NCI-H345 treated with DMSO at 0.1 percent for 48 hours (cell line): ENCODE results near the gene CAMSAP1.

Source experiments
- DNase-seq: peaks from one replicate; lab custom pipeline; 2025; ENCODE audit not compliant: unreplicated experiment; lab: John Stamatoyannopoulos, UW

CAMSAP1 gene

DNA sequence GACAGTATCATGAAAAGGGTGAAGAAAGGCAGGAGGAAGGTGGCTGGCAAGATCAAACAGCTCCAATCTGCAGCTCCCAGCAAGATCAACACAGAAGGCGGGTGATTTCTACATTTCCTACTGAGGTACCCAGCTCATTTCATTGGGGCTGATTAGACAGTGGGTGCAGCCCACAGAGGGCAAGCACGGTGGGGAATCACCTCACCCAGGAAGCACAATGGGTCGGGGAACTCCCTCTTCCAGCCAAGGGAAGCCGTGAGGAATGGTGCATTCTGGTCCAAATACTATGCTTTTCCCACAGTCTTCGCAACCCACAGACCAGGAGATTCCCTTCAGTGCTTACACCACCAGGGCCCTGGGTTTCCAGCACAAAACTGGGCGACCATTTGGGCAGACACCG is 66.8 kb downstream of the CAMSAP1 start:
- no peak for DNase-seq

DNA sequence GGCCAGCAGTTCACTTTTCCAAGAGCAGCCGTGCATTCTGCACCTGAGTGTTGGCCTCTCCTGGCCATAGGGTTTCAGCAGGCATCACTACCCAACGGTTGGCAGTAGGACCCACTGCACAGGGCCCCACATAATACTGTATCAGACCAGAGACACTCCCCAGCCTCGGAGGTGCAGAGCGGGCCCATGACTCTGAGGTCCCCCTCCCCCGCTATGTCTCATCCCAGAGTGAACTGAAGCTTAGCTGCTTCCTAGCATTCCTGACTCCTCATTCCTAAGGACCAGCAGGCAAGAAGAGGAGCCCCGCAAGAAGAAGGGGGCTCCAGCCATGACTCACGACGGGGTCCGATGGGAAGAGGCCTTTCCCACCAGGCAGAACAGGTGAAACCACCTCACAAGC is 67.2 kb downstream of the CAMSAP1 start:
- no peak for DNase-seq

DNA sequence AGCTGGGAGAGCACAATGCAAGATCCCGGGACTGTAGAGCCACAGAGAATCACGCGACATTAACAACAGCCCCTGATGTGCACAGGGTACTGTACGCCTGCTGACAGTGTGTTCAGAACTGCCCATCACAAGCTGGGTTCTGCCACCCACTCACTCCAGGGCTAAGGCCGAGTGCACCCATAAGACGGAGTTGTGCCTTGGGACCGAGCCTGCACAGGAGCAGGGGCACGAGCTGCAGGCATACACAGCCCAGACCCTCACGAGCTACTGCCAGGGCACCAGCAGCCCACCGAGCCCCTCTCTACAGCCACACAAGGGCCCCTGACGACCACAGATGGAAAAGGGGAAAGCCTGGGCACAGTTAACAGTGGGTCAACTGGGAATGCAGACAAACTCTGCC is 67.8 kb downstream of the CAMSAP1 start:
- no peak for DNase-seq

DNA sequence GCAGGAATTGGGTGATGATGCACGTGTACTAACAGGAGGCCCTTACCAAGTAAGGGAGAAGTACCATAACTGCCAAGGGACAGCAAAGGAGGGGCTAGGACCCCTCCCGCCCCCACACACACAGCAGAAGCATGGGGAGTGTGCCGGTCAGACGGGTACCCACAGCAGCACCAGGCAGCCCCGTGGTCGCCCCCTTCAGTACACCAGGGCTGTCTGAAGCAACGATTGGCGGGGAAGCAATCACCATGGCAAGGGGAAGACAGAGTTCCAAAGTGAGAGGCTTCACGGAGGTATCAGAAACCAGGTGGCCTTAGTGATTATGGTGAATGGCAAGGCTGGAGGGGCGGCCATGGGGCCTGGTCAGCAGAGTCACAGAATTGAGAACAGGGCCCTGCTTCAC is 72.2 kb downstream of the CAMSAP1 start:
- no peak for DNase-seq

DNA sequence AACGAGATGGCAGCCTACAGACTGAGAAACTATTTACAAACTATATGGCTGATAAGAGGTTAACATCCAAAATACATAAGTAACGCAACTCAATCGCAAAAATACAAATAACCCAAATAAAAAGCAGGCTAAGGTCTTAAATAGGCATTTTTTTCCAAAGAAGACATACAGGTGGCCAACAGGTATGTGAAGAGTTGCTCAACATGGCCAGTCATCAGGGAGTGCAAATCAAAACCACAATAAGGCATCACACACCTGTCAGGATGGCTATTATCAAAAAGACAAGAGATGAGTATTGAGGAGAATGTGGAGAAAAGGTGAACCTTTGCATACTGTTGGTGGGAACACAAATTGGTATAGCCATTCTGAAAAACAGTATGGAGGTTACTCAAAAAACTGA is 73.5 kb downstream of the CAMSAP1 start:
- no peak for DNase-seq

DNA sequence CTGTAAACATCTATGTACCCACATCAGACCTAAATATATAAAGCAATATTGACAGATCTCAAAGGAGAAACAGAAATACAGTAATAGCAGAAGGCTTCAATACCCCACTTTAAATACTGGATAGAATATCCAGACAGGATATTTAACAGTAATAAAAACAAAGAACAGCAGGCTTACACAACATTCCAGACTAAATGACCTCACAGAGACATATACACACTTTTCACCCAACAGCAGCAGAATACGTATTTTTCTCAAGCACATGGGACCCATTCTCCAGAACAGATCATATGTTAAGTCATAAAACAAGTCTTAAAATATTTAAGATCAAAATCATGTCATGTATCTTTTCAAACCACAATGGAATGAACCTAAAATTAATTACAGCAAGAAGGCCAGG is 76.8 kb downstream of the CAMSAP1 start:
- no peak for DNase-seq

DNA sequence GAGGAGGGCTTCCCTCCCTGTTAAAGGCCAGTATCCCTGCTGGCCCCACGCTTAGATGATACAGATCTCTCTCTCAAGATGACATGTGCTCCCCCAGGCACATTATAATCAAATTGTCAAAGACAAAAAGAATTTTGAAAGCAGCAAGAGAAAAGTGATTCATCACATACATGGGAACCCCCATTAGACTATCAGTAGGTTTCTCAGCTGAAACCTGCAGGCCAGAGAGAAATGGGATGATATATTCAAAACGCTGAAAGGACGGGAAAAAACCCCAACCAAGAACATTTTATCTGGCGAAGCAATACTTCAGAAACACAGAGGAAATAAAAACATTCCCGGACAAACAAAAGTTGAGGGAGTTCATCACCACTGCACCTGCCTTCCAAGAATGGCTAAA is 78.7 kb downstream of the CAMSAP1 start:
- DNase-seq: no peak

DNA sequence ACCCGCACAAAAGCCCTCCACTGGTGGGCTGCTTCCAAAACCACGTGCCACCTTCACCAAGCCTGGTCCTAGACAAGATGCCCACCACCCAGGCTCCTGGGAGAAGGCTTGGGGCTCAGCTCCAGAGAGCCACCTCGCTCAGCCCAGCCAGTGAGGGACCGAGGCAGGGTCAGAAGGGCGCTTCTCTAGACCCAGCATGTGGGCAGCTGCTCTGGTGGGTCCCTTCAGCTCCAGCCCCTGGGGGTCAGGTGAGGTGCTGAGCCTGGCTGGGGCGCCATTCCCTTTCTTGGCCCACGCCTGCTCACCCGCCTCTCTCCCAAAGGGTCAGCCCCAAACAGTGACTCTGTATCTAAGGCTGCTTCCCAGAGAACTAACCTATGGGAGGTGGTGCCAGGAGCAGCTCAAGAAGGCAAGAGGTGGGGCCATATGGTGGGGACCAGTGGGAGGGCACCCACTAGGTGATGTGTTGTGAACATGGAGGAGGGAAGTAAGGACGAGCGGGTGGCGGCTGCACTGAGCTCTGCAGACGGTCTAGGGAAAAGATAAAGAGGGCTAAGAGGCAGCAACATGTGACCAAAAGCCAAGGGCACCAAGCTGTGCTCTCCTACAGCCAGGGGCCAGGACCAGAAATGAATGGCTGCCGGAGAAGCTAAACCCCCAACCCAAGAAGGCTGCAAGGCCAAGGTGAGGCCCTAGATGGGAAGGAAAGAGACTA is 79.3 kb downstream of the CAMSAP1 start:
- no peak for DNase-seq

DNA sequence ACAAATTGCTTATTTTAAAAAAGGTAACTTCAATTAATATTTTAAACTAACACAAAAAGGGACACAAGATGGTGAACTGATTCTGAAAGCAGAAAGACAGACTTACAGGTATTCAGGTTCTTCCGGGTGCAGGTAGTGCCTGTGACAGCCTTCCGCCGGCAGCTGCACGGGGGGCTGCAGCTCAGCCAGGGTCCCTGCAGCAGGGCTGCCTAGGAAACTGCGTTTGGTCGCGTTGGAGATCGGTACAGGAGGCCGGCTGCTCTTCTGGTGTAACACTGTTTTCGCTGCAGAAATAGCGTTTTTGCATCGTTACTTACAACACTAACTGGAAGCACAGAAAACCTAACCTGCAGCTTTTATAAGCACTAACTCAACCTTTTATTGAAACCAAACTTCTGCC is 80.0 kb downstream of the CAMSAP1 start:
- no peak for DNase-seq

DNA sequence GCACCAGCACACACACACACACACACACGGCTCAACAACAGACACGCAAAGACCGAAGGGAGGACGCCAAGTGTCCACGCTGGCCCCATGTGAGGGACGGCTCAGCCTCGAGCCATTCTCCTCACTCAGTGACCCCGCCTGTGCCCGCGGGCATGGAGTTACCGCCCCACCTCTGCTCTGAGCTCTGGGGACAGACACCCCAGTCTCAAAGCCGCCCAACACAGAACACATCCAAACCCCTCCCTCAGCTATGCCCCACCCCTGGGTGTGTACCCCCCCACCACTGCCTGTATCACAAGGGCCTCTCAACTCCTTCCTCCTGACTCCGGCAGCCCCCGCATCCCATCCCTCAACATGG is 81.2 kb downstream of the CAMSAP1 start:
- DNase-seq: no peak

DNA sequence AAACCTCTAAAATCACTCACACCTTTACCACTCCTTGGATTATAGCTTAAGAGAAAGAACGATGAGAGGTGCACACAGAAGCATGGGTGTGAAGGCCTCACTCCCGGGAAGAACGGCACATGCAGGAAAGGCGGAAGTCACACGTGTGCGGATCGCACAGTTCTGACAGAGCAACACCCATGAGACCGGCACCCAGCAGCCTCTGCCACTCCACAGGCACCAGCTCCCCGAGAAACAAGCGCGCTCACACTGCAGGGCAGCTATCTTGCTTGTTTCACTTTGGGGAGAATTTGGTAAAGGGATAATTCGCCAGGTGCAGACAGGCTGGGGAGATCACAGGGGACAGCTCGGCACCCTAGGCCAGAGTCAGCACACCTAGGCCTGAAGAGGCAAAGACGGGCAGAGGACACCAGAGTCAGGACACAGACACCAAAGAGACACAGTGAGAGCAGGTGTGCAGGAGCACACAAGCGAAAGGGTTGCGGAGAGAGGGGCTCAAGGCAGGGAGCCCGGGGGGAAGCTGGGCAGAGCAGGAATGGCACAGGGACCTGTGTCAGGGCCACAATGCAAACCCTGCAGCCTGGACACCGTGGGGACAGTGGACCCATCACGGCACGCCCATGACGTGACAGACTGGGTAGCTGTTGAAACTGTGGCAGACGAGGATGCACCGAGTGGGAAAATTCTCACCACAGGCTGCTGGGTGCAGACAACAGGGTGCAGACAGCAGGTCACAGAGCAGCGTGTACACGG is 81.7 kb downstream of the CAMSAP1 start:
- DNase-seq: no peak

DNA sequence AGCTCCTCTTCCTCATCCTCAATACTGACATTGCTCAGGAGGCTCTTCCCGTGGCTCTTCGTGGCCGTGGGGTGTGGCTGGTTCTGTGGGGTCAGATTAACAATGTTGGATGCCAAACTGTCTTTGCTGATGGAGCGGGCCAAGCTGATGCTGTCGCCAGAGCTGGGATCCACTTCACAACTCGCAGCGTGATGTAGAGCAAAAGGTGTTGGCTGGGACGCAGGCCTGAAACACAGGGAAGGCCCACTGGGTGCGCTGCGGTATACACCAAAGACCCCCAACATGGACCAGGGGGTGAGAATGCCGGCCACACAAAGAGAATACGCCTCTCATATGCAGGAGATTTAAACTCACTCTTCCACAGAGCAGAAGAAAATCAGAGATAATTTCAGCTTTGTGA is 84.3 kb downstream of the CAMSAP1 start:
- no peak for DNase-seq

DNA sequence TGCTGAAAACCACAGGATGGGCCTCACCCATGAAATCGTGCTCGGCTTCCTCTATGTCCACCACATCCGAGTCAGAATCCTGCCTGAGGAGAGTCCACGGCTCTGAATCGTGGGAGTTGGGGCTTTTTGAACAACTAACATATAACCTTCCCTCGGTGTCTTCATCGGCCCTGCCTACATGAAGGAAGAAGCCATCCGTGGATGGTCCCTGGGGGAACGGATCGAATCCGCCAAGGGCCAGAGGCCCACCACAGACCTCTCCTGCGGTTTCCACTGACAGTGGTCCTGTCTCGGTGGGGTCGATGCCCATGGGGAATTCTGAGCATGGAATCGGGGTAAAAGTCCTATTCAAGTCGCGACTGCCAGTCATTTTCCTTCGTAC is 85.0 kb downstream of the CAMSAP1 start:
- no peak for DNase-seq

DNA sequence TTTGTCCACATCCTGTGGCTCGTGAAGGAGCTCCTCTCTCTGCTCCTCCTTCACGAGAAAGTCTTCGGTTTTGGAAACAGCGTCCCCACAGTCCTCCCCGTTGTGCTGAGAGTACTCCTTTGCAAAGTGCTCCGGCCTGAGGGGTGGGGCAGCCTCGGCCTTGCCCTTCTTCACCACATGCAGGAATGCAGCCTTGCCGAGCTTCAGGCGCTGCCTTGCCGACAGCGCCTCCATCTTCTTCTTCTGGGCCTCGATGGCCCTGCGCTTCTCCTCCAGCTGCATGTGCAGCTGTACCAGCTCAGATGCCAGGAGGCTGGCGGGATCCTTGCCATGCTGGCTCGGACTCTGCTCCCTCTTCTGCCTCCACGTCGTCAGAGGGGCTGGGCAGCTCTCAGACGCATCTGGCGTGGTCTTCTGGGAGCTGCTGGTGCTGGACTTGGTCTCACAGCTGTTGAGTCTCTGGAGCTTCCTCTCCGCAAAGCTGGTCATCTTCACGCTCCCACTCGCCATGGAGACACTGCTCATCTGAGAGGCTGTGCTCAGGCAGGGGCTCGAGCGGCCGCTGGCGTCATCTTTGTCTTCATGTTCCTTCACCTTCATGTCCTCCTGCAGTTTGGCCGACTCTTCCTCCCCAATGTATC is 85.5 kb downstream of the CAMSAP1 start:
- DNase-seq: no peak

DNA sequence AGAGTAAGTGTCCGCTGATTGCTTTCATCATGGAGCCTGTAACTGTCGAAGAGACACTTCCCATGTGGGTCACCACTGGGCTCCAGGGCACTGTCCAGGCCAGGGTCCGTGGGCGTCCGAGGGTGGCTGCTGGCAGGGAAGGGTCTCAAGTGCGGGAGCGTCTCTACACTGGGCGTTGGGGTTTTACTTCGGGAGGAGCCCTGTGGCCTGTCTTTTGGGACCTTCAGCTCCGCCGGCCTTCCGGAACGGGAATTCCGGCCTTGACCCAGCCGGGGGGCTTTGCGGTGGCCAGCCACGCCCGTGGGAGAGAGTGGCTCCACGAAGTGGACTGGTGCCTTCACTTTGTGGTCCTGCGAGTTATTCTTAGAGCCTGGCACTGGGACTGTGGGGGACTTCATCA is 86.2 kb downstream of the CAMSAP1 start:
- DNase-seq: no peak

DNA sequence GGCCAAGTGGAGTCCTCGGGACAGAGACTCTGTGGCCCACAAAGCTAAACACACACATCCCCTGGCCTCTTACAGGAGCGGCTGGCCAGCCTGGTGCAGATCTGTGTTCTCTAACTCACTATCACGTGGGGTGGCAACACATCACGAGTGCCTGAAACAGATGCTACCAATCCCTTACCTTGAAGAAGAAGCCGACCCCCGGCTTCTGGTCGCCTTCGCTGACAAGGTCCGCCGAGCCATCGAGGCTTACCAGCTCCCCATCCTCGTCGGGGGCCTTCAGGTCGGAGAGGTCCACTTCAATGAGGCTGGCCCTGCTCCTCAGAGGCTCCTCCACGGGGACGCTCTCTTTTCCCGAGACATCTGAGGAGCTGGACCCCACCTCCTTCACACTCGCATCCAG is 86.7 kb downstream of the CAMSAP1 start:
- DNase-seq: no peak

DNA sequence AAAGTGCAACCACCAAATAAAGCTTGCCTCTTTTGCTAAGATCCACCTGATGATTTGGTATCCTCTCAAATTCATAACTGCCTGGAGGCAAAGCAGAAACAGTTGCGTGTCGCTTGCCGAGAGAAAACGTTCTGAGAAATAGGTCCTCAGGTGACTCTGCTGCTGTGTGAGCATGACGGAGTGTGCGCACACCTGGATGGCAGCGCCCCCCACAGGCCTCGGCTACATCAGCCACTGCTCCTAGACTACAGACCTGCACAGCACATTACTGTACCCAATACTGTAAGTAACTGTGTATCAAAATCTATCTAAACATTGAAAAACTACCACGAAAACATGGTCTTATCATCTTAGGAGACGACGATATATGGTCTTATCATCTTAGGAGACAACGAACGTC is 87.4 kb downstream of the CAMSAP1 start:
- no peak for DNase-seq

DNA sequence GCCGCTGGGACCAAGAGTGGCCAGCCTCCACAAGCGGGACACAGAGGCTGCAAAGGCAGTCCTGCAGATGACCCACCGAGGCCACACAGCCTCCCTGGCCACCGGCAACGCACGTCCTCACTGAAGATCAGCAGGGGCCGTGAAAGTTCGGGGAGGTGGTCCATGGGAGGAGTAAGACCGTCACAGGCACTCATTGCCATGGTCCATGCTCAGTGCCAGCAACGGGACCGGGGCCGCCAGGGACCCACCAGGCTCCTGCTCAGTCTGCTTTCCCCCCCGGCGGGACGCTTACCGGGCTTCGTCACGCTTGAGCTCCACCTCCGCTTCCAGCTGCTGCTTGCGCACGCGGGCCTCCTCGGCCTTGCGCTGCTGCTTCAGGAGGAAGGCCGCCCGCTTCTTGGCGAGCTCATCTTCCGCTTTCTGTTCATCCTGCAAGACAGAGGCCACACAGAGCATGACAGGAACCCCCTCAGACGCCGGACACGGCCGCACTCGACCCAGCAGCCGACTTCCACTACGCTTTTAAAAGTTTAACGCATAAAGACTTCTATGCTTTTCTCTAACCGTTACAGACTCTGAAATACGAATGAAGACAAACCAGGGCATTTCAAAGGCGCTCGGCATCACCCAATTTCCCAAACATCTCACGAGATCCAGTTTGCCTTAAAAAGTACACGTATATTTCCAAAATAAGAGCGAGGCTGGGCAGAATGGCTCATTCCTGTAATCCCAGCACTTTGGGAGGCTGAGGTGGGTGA is 88.4 kb downstream of the CAMSAP1 start:
- no peak for DNase-seq

DNA sequence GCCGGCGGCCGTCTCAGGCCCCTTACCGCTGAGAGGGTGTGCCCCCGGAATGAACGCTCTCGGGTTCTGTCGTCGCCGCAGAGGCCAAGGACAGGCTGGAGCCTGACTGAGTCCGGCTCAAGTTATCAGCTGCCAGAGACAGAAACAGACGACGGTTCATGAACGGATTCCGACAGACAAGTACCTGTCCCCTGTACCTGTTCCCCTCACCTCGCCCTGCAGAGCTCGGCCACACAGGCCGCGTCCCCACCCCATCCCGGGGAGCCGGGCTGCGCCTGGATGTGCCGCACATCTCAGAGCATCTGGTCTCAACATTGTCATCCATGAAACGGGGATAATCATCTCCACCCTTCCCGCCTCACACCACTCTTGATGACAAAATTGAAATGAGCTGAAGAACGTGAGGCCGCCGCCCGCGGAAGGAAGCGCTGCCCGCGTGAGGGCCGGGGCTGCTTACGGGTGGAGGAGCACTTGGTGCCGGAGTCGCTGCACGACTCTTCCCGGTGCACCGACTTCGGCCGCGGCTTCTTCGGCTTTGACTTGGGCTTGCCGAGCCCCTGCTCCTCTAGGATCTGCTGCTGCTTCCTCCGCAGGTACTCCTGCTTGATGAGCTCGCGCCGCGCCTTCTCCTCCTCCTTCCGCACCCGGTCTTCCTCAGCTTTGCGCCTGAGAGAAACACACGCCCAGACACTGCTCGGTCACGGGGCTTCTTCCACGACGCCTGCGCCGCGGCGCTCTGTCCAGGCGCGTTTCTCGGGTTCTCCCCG is 89.2 kb downstream of the CAMSAP1 start:
- DNase-seq: no peak

DNA sequence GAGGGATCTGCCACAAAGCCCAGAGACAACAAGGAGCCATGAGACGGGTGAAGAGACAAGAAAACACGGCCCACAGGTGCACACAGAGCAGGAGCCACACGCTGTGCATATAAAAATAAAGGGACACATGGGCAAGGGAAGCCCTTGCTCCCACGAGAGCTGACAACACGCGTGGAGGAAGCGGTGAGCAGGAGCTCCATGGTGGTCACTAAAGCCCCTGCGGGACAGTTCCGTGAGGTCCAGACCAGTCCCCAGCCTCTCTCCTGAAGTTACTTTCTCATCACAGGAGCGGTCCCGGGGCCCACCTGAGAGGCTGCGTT is 90.7 kb downstream of the CAMSAP1 start:
- DNase-seq: no peak
